Activated T-cell treated with anti-CD3 and anti-CD28 coated beads, Interleukin-2, amount 50 U/mL, for 24 hours (primary cell): ENCODE measurements around the gene APBA2.

Experiments used
- DNase-seq: peaks from one replicate; pipeline ENCODE4 v3.0.0-alpha.2; 2020
- H3K27ac Mint-ChIP-seq: 2 replicates; pipeline ENCODE4 v1.8.0; 2020; ENCODE audit warnings: mild to moderate bottlenecking, mixed read lengths
- H3K27me3 Mint-ChIP-seq: 2 replicates; pipeline ENCODE4 v1.8.0; 2020; ENCODE audit warnings: mixed read lengths
- H3K36me3 Mint-ChIP-seq: 2 replicates; pipeline ENCODE4 v1.8.0; 2020; ENCODE audit warnings: low read depth, mixed read lengths
- H3K4me1 Mint-ChIP-seq: 2 replicates; pipeline ENCODE4 v1.8.0; 2020; ENCODE audit warnings: low read depth, mixed read lengths
- H3K4me3 Mint-ChIP-seq: 2 replicates; pipeline ENCODE4 v1.8.0; 2020; ENCODE audit warnings: mild to moderate bottlenecking, moderate library complexity, mixed read lengths
- H3K9me3 Mint-ChIP-seq: 2 replicates; pipeline ENCODE4 v1.8.0; 2020; ENCODE audit warnings: mixed read lengths

The APBA2 gene

GRCh38 chr15:29116970-29117700 lies 231.4 kb downstream of the APBA2 start:
- Mint-ChIP-seq H3K27me3 (no peaks in the 10 kb centered on the region), H3K36me3 (peaks cover 2% of the 10 kb centered on the region), H3K4me1 (peaks cover 19% of the 10 kb centered on the region), H3K4me3 (no peak overlapping the region), H3K9me3 (no peaks in the 10 kb centered on the region), H3K27ac (no peak overlapping the region)
- no peak for DNase-seq

GRCh38 chr15:29117778-29118177 lies 232.0 kb downstream of the APBA2 start:
- H3K4me3 Mint-ChIP-seq = no peak overlapping the region
- peaks cover 2% of the 10 kb centered on the region for H3K36me3 Mint-ChIP-seq
- H3K4me1 Mint-ChIP-seq = peaks cover 19% of the 10 kb centered on the region
- DNase-seq = no peak
- no peaks in the 10 kb centered on the region for H3K27me3 Mint-ChIP-seq
- no peaks in the 10 kb centered on the region for H3K9me3 Mint-ChIP-seq
- no peak overlapping the region for H3K27ac Mint-ChIP-seq

GRCh38 chr15:29119847-29120246 lies 234.1 kb downstream of the APBA2 start:
- H3K36me3 Mint-ChIP-seq = no peaks in the 10 kb centered on the region
- peaks cover 3% of the 10 kb centered on the region for H3K4me1 Mint-ChIP-seq
- H3K4me3 Mint-ChIP-seq = no peak overlapping the region
- H3K27me3 Mint-ChIP-seq = no peaks in the 10 kb centered on the region
- no peak for DNase-seq
- H3K27ac Mint-ChIP-seq = no peak overlapping the region
- no peaks in the 10 kb centered on the region for H3K9me3 Mint-ChIP-seq

- no peaks in the 10 kb centered on the region for H3K4me1 Mint-ChIP-seq
- no peak overlapping the region for H3K4me3 Mint-ChIP-seq
- H3K9me3 Mint-ChIP-seq = no peaks in the 10 kb centered on the region
- no peak overlapping the region for H3K27ac Mint-ChIP-seq
- no peak for DNase-seq
- no peaks in the 10 kb centered on the region for H3K36me3 Mint-ChIP-seq
- no peaks in the 10 kb centered on the region for H3K27me3 Mint-ChIP-seq
These were observed 235.0 kb downstream of the APBA2 start for GRCh38 chr15:29120593-29121368.

- H3K9me3 Mint-ChIP-seq = no peaks in the 10 kb centered on the region
- H3K27ac Mint-ChIP-seq = no peak overlapping the region
- no peaks in the 10 kb centered on the region for H3K27me3 Mint-ChIP-seq
- H3K4me1 Mint-ChIP-seq = no peaks in the 10 kb centered on the region
- H3K4me3 Mint-ChIP-seq = no peak overlapping the region
- H3K36me3 Mint-ChIP-seq = no peaks in the 10 kb centered on the region
- no peak for DNase-seq
These were observed 235.5 kb downstream of the APBA2 start for GRCh38 chr15:29121369-29121656.

- no peaks in the 10 kb centered on the region for H3K9me3 Mint-ChIP-seq
- no peak for DNase-seq
- no peaks in the 10 kb centered on the region for H3K36me3 Mint-ChIP-seq
- H3K4me3 Mint-ChIP-seq = no peak overlapping the region
- no peaks in the 10 kb centered on the region for H3K4me1 Mint-ChIP-seq
- H3K27me3 Mint-ChIP-seq = no peaks in the 10 kb centered on the region
- no peak overlapping the region for H3K27ac Mint-ChIP-seq
These were observed 236.1 kb downstream of the APBA2 start for GRCh38 chr15:29121907-29122306.

- no peak overlapping the region for H3K4me3 Mint-ChIP-seq
- H3K27ac Mint-ChIP-seq = no peak overlapping the region
- H3K9me3 Mint-ChIP-seq = no peaks in the 10 kb centered on the region
These were observed 236.7 kb downstream of the APBA2 start for GRCh38 chr15:29122506-29122905.

GRCh38 chr15:29123171-29123570 lies 237.4 kb downstream of the APBA2 start:
- Mint-ChIP-seq H3K9me3 (no peaks in the 10 kb centered on the region), H3K27me3 (no peaks in the 10 kb centered on the region), H3K4me1 (no peaks in the 10 kb centered on the region), H3K4me3 (no peak overlapping the region), H3K27ac (no peak overlapping the region), H3K36me3 (no peaks in the 10 kb centered on the region)
- DNase-seq = no peak

More at GRCh38 chr15:29122506-29122905, 236.7 kb downstream of the APBA2 start:
- Mint-ChIP-seq H3K27me3 (no peaks in the 10 kb centered on the region), H3K36me3 (no peaks in the 10 kb centered on the region), H3K4me1 (no peaks in the 10 kb centered on the region)
- DNase-seq = no peak

- Mint-ChIP-seq H3K9me3 (no peaks in the 10 kb centered on the region), H3K4me1 (no peaks in the 10 kb centered on the region), H3K4me3 (no peak overlapping the region), H3K36me3 (no peaks in the 10 kb centered on the region), H3K27ac (no peak overlapping the region), H3K27me3 (no peaks in the 10 kb centered on the region)
- DNase-seq = no peak
These were observed 238.2 kb downstream of the APBA2 start for GRCh38 chr15:29123991-29124390.

- no peak overlapping the region for H3K4me3 Mint-ChIP-seq
- DNase-seq = no peak
- no peaks in the 10 kb centered on the region for H3K9me3 Mint-ChIP-seq
- H3K27me3 Mint-ChIP-seq = no peaks in the 10 kb centered on the region
- H3K4me1 Mint-ChIP-seq = no peaks in the 10 kb centered on the region
- H3K36me3 Mint-ChIP-seq = no peaks in the 10 kb centered on the region
- no peak overlapping the region for H3K27ac Mint-ChIP-seq
These were observed 239.0 kb downstream of the APBA2 start for GRCh38 chr15:29124581-29125381.

- DNase-seq = no peak
- Mint-ChIP-seq H3K4me1 (no peaks in the 10 kb centered on the region), H3K4me3 (no peak overlapping the region), H3K27me3 (no peaks in the 10 kb centered on the region), H3K27ac (no peak overlapping the region), H3K9me3 (no peaks in the 10 kb centered on the region), H3K36me3 (no peaks in the 10 kb centered on the region)
These were observed 239.8 kb downstream of the APBA2 start for GRCh38 chr15:29125382-29126207.

- Mint-ChIP-seq H3K27me3 (no peaks in the 10 kb centered on the region), H3K27ac (no peak overlapping the region), H3K9me3 (no peaks in the 10 kb centered on the region), H3K4me3 (no peak overlapping the region), H3K4me1 (no peaks in the 10 kb centered on the region), H3K36me3 (no peaks in the 10 kb centered on the region)
- no peak for DNase-seq
These were observed 240.4 kb downstream of the APBA2 start for GRCh38 chr15:29126208-29126536.

GRCh38 chr15:29126821-29127461 lies 241.2 kb downstream of the APBA2 start:
- H3K36me3 Mint-ChIP-seq = no peaks in the 10 kb centered on the region
- H3K9me3 Mint-ChIP-seq = no peaks in the 10 kb centered on the region
- peaks cover 5% of the 10 kb centered on the region for H3K27me3 Mint-ChIP-seq
- H3K27ac Mint-ChIP-seq = no peak overlapping the region
- H3K4me3 Mint-ChIP-seq = no peak overlapping the region
- peaks cover 3% of the 10 kb centered on the region for H3K4me1 Mint-ChIP-seq
- no peak for DNase-seq
